NCI-H510A treated with DMSO at 0.1 percent for 48 hours (cell line): ENCODE data around the gene SLC39A11.
"Not testable (repeated sequence)": the region's sequence is repeated elsewhere in the genome, so short reads cannot be mapped to it uniquely, and the experiment has no call there.

Experiments
- DNase-seq: peaks from one replicate; lab custom pipeline; 2025; lab: John Stamatoyannopoulos, UW

Gene SLC39A11

GRCh38 chr17:73007407-73007806 lies 85.1 kb downstream of the SLC39A11 start:
- no peak for DNase-seq

DNA sequence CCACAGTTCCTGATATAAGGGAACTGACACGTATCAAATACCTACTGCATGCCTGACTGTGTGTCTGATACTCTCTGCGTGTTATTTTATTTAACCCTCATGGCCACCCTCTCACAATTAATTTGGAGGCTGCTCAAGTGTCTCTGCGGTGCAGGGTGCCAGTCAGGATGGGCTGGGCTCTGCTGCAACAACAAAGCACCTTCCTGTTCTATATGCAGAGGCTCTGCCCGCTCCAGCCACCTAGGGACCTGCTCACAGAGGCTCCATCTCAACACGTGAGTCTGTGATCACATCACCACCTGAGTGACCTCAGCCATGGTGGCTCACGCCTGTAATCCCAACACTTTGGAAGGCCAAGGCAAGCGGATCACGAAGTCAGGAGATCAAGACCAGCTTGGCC lies 87.1 kb downstream of the SLC39A11 start:
- DNase-seq: no peak

DNA sequence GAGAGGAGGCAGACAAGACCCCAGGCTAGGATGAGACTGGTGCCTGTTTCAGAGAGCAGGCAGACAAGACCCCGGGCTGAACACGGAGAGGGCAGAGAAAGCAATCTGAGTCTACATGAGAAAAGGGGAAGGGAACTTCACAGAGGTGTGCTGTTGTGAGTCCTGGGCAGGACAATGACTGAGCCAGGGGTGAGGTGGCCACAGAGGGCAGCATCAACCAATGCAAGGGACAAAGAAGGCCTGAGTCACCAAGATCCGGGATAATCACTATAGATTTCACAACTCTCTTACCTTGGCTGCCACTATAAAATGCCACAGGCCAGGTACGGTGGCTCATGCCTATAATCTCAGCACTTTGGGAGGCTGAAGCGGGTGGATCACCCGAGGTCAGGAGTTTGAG lies 89.0 kb downstream of the SLC39A11 start:
- DNase-seq: no peak

GRCh38 chr17:73000832-73001231 lies 91.7 kb downstream of the SLC39A11 start:
- no peak for DNase-seq

DNA sequence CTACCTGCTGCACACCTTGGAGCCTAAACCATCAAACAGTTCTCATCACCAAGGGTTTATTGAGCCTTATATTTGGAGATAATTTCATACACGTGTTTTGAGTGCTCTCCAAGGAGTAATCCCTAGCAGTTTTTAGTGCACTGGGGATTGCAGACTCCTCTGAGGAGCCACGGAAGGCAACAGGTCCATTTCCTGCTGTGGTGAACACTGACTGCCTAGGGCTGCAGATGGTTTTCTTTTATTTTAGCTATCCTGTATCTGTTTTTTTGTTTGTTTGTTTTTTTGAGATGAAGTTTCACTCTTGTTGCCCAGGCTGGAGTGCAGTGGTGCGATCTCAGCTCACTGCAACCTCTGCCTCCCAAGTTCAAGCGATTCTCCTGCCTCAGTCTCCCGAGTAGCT lies 93.0 kb downstream of the SLC39A11 start:
- DNase-seq: not testable (repeated sequence)

- no peak for DNase-seq
Observed at GRCh38 chr17:72998343-72998742, 94.1 kb downstream of the SLC39A11 start.

DNA sequence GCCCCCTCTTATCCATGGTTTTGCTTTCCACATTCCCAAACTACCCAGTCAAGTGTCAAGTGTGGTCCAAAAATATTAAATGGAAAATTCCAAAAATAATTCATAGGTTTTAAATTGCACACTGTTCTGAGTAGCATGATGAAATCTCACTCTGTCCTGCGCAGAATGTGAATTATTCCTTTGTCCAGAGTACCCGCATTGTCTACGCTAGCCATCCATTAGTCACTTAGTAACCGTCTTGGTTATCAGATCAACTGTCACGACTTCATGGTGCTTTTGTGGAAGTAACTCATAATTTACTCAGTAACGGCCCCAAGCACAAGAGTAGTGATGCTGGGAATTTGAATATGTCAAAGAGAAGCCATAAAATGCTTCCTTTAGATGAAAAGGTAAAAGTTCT lies 94.9 kb downstream of the SLC39A11 start:
- DNase-seq: no peak

DNA sequence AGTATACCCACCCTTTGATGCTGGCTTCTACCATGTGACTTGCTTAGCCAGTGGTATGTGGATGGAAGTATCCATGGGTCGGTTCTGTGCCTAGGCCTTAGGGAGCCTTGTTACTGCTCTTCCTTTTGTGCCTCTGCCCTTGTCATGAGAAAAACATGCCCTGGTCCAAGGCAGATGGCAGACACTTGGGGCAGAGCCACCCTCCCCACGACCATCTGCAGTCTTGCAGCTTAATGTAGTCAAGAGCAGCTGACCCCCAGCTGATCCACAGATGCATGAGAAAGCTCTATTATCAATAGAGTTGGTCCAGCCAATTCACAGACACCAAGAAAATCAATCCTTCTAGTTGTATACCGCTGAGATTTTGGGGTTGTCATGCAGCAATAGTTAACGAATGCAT lies 95.7 kb downstream of the SLC39A11 start:
- DNase-seq: no peak

- no peak for DNase-seq
Observed at GRCh38 chr17:72995008-72995656, 97.4 kb downstream of the SLC39A11 start.

DNA sequence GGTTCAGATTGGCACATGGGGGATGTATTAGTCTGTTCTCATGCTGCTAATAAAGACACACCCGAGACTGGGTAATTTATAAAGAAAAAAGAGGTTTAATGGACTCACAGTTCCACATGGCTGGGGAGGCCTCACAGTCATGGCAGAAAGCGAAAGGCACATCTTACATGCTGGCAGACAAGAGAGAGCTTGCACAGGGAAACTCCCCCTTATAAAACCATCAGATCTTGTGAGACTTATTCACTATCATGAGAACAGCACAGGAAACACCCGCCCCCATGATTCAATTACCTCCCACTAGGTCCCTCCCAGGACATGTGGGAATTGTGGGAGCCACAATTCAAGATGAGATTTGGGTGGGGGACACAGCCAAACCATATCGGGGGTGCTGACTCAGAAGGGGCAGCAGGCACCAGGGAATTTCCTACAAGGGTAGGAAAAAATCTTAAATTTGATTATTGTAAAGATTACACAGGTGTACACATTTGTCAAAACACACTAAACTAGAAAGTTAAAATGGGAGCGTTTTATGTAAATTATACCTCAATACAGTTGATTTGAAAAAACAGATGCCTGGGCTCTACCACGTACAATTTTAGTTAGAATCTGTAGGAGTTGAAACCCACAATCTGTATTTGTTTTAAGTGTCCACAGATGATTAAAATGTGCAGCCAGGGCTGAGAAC lies 99.6 kb downstream of the SLC39A11 start:
- DNase-seq: not testable (repeated sequence)

DNA sequence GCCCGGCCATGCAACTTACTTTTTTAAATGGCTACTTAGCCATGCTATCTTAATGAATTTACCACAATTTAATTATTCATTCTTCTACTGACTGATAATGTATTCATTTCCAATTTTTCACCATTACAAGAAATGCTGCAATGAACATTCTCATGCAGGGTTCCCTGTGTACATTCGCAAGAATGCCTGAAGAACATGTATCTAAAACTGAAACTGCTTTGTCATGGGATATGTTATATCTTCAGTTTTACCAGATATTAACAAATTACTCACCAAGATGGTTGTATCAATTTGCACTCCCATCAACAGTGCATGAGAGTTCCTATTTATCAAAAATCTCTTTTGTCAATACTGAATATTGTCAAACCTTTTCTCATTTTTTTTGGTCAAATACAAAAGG lies 100.8 kb downstream of the SLC39A11 start:
- no peak for DNase-seq

- DNase-seq: no peak
Observed at GRCh38 chr17:72989074-72989610, 103.3 kb downstream of the SLC39A11 start.

DNA sequence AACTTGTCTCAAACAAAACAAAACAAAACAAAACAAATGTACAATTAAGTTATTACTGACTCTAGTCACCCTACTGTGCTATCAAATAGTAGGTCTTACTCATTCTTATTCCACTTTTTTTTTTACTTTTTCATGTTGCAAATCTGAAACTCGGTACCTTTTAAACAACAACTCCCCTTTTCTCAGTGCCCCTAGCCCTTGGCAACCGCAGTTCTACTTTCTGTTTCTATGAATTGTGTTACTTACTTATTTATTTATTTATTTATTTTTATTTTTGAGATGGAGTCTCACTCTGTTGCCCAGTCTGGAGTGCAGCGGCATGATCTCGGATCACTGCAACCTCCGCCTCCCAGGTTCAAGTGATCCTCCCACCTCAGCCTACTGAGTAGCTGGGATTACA lies 104.0 kb downstream of the SLC39A11 start:
- DNase-seq: no peak

- no peak for DNase-seq
Observed at GRCh38 chr17:72987166-72987565, 105.3 kb downstream of the SLC39A11 start.

DNA sequence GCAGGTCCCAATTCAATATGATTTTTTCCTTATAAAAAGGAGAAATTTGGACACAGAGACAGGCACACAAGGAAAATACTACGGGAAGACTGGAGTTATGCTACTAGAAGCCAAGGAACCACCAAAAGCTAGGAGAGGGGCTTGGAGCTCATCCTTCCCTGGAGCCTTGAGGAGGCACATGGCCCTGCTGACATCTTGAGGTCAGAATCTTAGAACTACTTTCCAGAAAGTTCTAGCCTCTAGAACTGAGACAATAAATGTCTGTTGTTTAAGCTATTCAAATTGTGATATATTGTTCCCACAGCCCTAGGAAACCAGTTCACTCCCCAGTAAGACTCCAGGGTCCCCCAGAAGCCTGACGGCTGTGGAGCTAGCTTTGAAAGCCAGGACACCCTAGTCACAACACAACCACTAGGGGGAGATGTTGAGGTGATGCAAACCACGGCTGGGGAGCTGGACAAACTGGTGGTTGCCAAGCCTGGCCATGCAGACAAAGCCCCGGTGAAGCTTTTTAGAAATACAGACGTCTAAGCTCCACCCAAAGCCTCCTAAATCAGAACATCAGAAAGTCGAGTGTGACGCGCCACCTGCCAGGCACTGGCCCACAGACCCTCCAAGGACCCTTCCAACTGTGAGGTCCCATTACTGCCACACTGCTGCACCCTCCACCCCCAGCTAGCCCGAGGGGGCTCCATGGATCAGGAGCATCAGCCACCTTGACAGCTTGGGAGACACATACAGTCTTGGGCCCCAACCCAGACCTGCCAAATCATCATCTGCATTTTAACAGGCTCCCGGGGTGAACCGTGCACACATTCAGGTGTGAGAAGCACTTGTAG lies 106.4 kb downstream of the SLC39A11 start:
- peak; percentile 75 for DNase-seq

DNA sequence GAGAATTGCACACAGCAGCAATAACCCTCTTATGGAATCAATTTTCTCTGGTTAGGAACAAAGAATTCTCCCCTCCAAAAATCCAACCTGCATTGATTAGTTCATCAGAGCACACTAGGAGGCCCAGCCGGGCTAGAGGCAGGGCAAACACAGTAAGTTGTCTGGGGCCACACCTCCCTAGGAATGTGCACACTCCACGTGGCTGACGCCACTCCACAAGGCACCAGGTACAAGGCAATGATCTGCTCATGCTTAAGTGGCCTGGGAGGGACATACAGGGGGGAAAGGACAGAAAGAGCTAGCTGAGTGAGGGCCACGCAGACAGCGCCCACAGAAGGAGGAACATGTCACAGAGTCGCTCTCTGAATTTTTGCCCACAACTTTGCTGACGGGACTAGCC lies 107.6 kb downstream of the SLC39A11 start:
- no peak for DNase-seq

GRCh38 chr17:72984145-72984925 lies 108.2 kb downstream of the SLC39A11 start:
- no peak for DNase-seq

DNA sequence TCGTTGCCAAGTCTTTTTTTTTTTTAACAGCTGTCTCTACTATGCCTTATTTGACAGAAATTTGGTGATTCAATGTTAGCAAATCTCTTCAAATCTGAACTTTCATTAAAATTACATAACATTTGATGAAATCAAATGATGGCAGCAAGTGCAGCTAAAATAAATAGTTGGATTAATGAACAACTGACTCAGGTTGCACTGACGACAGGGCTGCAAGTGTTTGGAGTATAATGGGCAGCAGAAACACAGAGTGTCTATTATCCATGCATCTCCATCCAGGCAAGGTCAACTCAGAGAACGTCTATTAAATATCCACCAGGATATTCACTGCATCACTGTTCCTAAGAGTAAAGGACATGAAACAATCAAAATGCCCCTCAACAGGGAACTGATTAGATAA lies 109.8 kb downstream of the SLC39A11 start:
- no peak for DNase-seq

DNA sequence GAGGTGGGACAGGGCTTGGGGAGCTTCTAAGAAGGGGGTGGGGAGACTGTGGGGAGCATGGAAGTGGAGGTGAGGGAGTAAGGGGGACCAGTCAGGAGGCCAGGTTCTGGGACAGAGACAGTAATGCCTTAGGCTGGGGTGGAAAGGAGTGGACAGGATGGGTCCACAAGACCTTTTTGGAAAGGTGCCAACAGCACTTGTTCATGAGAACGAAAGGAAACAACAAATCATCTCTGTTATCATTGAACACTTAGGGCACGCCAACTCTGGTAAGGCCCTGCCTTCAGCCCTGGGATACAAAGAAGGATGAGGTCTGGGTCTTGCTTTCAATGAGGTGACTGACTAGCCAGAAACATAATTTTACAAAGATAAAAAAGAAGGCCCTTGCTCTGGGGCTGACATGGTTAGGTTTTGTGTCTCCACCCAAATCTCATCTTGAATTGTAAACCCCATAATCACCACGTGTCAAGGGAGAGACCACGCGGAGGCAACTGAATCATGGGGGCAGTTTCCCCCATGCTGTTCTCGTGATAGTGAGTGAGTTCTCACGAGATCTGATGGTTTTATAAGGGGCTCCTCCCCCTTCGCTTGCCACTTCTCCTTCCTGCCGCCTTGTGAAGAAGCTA lies 113.8 kb downstream of the SLC39A11 start:
- DNase-seq: peak; percentile 46

DNA sequence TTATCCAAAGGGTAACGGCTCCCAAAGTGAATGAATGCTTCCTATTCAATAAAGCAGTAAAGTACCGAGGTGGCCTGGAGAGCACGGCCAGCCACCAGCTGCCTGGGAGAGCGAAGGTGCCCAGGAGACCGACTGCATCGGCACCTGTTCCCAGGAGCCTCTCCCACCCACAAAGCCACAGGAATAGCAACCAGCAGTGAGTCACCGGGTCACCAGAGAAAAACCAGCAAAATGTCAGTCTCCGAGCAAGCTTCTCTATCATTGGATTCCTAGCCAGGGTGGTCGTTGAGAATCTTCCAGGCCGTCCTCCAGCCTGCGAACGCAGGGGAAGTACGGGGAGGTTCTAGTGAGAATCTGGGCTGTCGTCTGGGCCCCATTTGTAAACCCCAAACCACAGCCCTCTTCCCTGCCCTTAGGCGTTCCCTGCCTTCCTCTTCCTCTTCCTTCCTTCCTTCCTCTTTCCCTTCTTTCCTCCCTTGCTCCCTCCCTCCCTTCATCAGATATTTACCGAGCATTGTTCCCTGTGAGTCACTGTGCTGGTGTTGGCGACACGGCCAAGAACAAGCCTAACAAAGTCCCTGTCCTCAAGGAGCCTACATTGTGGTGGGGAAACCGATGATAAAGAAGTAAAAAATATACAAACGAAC lies 114.6 kb downstream of the SLC39A11 start:
- no peak for DNase-seq
